Left forelimb (tissue), 1 donor: ENCODE measurements around the gene CAMK1G.

ENCODE experiments used
- DNase-seq: peaks from one replicate; pipeline ENCODE4 v3.0.0-alpha.2; 2018; ENCODE audit warnings: low spot score

Gene CAMK1G

DNA sequence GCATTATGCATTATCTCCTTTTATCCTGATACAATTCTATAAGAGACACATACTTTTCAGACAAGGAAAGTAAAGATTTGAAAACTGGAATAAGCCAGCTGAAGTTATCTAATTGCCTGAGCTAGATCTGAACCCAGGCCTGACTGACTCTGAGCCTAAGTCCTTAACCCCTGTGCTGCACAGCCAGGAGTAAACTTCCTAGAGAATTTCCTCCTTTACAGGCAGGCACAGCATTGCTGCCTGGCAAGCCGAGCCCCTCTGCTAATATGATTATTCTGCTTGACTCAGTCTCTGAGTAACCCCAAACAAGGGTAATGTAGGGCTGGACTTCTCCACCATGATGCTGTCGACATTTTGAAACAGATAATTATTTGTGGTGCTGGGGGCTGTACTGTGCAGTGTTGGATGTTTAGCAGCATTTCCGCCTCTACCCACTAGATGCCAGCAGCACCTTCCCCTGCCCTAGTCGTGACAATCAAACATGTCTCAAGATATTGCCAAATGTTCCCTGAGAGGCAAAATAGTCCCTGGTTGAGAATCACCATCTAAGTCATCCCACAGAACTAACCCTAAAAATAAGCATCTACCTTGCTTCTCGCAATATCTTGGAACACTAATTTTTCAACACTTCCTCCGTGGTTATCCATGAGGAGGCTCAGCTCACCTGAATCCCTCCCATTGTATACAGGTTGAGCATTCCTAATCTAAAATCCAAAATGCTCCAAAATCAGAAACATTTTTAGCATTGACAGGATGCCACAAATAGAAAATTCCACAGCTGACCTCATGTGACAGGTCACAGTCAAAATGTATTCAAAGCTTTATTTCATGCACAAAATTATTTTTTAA lies 18.5 kb downstream of the CAMK1G start:
- no peak for DNase-seq

DNA sequence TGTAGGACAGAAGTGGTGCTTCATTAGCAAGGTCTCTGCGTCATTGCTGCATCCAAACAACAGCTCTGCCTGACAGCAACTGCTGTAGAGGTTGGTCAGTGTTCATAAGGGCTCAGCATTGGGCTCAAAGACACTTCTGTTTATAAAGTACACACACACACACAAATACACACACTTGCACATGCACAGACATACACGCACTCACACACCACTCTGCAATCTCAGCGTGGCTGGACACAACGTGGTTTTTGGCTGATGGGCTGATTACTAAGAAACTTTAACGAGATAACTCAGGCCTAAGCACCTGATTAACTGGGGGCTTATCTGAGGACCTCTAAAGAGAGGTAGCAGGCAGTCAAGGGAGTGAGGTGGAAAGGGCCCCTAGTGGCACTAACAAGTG lies 20.4 kb downstream of the CAMK1G start:
- no peak for DNase-seq

DNA sequence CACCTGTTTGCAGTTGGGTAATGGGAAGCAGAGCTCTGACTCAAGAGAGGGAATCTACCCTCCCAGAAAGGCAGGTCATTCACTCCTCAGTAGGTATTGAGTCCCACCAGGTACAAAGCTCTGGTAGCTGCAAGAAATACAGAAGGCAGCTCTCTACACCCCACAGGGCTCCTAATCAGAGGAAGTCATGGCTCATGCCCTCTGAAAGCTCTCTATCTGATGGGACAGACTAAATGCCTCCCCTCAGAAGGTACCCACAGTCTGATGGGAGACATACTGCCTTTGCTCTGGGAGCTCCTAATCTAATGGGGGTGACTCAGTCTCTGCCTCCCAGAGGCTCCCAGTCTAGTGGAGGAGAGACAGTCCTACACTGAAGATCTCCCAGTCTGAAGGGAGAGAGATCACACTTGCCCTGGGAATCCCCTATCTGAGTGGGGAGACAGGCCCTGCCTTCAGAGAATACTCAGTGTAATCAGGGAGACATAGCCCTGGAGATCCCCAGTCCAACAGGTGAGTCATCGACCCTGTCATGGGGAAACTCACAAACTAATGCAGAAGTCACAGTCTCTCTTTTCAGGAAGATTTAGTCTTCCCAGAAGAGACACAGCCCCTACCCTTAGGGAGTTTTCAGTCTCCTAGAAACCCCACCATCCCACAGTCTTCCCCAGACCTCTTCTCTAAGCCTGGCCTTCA lies 23.7 kb downstream of the CAMK1G start:
- DNase-seq: no peak

DNA sequence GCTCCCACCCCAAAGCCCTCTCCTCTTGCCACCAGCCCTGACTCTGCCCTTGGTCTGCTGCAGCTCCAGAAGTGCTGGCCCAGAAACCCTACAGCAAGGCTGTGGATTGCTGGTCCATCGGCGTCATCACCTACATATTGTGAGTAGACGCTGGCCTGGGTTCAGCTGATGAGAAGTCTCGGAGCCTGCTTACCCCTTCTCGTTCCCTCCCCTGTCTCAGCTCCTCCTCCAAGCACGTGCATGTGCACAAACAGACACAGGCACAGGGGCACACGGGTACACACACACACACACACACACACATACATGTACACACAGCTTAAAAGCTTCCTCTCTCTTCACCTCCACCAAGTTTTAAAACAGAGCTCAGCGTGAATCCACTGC lies 24.3 kb downstream of the CAMK1G start:
- no peak for DNase-seq

DNA sequence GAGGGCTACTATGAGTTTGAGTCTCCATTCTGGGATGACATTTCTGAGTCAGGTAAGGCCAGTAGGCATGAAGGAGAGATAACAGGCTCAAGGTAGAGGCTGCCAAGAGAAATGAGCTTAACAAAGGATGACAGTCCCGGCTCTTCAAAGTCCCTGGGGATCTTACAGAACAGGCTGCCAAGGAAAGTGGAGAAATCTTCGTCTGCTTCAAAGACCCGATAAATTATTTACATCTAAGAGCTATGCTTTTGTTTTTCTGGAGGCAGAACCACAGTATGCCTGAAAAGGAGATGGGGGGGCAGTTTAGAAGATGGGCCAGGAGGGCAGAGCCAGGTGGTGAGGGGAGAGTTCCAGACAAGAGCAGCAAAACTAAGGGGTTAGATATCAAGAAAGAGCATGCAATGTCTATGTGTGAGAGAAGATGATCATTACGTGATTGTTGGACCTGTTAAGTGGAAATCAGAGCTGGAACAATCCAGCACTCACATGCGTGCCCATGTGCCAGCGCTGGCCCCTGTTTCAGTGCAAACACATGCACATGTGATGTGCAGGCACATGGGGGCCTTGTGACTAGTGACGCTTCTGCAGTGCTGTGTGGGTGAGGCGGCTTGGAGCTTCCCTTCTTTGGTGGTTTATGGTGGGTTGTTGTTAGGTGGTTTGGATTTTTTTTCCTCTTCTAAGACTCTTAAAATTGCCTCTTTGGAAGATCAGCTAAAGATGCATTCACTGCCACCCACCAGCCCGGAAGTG lies 25.7 kb downstream of the CAMK1G start:
- DNase-seq: no peak

DNA sequence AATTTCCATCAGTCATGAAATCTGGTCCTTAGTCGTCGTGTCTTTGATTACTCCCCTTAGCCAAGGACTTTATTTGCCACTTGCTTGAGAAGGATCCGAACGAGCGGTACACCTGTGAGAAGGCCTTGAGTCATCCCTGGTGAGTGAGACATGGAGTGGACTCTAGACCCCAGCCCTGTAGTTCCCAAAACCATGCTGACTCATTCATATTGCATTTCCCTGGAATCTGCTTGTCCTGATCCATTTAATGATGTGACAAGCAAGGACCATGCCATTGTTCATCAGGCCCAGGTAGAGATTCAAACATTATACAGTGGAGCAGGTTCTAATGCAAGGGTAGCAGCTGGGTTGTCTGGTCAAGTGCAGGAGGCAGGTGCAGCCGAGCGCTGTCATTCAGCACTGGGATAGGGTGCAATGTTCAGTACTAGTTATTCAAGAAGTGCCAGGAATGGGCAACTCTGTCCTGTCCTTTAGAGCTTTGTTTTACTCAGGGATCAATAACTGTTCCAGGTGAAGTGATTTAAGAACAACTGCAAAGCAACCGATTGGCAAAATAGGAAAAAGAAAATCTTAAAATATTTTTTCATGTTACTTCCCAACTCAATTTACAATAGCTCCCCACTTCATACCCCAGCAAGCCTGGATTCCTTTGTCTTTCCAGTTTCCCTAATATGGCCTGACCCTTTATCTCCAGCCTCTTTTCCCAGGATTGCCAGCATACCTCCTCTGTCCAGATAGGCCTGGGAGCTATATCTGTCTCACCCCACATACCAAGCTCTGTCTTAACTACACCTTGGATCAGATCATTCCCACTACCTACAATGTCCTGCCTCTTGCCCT lies 26.5 kb downstream of the CAMK1G start:
- DNase-seq: no peak

DNA sequence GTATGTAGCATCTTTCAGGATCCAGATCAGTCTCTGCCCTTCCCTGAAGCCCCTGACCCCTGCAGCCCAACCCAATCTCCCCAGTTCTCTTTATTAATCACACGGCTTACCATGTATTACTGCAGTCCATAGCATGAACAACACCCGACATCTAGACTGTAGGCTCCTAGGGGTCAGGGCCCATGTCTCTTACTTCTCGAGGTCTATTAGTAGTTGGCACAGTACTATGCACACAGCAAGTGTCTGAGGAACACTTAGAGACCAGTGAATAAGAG lies 27.1 kb downstream of the CAMK1G start:
- no peak for DNase-seq

DNA sequence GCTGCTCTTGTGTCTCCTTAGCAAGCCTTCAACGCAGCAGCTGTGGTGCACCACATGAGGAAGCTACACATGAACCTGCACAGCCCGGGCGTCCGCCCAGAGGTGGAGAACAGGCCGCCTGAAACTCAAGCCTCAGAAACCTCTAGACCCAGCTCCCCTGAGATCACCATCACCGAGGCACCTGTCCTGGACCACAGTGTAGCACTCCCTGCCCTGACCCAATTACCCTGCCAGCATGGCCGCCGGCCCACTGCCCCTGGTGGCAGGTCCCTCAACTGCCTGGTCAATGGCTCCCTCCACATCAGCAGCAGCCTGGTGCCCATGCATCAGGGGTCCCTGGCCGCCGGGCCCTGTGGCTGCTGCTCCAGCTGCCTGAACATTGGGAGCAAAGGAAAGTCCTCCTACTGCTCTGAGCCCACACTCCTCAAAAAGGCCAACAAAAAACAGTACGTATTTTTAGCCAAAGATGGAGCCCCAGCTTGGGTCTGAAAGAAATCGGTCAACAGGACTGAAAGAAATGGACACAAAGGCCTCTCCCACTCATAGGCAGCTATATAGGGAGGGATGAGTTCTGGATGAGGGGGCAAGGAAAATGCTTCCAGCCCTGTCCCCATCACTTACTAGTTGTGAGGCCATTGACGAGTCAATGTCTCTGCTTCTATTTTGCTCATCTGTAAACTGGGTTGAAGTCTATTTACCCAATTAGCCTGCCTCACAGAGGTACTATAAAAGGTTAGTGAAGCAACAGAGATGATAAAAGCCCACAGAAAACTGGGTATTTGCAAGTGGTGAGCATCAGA lies 28.5 kb downstream of the CAMK1G start:
- DNase-seq: no peak

DNA sequence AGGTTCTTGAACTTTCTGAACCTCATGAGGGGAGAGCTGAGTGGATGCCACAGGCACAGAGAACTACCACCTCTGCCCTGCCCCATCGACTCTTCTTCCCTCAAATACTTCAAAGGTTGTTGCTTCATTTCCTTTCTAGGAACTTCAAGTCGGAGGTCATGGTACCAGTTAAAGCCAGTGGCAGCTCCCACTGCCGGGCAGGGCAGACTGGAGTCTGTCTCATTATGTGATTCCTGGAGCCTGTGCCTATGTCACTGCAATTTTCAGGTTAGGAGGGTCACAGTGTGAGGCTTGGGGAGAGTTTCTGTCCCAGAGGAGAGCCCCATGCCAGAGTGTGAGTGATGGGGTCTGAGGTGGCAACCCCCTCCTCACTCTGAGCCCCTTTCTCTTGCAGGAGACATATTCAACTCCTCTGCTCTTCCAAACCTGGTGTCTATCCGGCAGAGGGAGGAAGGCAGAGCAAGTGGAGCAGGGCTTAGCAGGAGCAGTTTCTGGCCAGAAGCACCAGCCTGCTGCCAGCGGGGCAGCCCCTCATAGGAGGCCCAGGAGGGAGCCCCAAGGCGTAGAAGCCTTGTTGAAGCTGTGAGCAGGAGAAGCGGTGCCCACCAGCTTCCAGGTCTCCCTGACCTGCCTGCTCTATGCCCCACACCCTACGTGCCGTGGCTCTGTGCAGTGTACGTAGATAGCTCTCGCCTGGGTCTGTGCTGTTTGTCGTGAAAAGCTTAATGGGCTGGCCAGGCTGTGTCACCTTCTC lies 29.3 kb downstream of the CAMK1G start:
- no peak for DNase-seq

DNA sequence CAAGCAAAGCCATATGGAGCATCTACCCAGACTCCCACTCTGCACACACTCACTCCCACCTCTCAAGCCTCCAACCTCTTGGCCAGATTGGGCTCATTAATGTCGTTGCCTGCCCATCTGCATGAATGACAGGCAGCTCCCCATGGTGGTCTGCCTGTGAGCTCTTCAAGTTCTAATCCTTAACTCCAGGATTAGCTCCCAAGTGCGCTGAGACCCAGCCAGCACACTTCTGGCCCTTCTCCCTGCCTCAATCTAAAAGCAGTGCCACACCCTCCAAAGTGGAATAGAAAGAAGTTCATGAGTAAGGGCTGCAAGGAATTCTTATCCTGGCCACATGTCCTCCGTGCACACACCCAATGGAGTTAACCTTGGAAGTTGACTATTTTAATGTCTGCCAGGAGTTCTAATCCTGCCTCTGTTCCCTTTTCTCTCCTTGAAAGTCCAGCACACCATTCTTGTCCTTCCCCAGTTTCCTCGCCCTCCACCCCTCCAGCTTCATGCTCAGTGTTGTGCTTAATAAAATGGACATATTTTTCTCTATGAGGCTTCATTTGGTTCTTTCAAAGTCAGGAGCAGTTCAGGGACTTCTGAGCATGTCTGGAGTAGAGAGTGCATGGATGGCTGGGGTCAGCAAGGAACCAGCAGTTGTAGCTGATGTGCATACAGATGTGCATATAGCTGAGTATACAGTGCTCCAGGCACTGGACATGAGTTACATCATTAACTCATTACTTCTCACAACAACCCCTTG lies 30.1 kb downstream of the CAMK1G start:
- DNase-seq: no peak

DNA sequence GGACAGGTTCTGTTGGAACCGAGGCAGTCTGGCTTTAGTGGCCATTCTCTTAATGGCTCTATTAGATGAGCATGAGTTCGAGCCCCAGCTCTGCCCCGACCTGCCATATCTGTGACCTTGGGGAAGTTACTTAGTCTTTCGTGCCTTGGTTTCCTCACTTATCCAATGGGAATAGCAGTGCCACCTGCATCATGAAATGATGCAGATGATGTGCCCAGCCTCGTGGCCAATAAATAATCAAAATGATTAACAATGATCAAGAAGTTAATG lies 30.6 kb downstream of the CAMK1G start:
- DNase-seq: no peak

DNA sequence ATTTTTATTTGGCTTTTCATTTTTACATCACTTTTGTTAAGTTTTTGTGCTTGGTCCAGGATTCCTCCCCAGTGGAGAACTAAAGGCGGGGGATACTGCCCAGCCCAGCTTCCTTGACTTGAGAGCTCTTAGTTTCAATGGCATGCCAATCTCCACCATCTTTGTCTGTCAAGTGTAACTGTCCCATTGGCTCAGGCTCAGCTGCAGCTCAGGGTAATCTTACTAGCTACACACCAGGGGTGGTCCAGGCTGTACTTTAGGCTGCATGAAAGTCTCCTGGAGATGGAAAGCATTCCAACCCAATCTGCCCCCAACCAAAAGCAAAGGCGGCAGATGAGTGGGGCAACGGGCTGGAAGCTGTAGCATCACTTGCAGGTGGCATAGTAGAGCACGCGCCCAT lies 31.4 kb downstream of the CAMK1G start:
- no peak for DNase-seq

DNA sequence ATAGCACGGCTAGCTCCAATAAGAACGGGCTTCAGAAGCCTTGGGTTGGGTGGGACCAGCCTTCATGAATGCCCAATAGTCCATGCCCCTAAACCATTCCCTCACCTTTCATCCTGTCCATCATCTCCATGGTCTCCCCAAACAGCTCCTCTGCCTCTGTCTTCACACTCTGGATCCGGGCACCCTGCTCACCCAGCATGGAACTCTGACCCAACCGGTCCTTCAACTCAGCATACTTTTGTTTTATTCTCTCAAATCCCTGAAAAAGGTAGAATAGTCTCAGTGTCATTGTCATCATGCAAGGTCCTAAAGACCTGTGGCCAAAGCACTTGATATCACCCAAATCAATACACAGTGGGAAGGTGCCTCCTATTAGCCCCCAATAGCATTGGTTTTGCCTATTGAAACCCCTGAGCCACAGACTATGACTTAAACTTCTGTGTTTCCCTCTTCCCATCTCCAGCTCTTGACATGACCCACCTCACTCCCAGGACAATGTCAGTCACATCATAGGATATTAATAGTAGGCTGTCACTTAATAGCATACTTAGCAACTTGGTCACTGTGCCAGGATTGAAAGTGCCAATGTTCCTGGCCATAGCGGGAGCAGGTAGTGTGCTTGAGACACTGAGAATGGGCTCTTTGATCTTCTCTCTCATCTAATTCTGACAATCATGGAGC lies 33.0 kb downstream of the CAMK1G start:
- no peak for DNase-seq

DNA sequence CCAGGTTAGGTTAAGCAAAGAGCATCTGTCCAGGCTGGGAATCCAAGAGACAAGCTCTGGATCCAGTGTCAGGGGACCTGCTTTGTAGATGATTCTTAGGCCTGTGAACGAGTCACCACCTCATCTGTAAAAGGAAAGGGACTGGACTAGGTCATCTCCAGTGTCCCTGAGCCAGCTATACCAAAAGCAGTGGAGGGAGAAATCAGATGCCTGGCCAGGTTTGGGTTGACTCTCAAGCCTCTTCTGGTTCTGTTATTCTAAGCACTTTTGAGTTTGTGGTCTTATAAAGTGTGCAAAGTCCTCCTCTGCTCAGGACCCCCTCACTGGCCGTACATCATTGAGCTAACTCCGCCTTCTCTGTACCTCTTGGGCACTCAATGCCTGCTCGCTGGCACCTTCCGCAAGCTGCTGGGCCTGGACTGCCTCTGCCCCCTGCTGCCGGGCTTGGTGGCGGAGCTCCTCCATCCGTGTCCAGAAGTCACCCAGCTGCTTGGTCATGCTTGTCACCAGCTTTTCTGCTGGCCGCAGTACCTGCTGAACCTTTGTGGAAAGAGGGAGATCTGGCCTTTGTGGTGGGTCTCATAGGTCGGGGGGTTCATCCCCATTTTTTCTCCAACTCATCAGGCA lies 33.6 kb downstream of the CAMK1G start:
- DNase-seq: no peak

DNA sequence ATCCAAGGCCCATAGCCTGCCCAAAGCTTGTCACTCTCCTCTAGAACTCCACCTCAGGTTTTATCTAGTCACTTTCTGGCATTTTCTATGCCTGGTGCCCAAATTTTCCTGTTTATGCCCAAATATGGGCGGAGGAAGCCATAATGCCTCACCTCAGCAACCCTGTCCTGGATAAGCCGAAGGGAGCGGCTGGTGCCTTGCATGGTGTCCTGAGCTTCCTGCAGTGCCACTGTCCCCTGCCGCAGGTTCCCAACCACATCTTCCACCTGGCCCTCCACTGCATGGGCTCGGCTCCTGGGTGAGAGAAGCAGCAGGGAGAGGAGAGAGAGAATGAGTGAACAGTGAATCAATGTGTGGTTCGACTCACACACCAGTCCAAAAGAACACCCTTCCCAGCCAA lies 34.2 kb downstream of the CAMK1G start:
- no peak for DNase-seq

DNA sequence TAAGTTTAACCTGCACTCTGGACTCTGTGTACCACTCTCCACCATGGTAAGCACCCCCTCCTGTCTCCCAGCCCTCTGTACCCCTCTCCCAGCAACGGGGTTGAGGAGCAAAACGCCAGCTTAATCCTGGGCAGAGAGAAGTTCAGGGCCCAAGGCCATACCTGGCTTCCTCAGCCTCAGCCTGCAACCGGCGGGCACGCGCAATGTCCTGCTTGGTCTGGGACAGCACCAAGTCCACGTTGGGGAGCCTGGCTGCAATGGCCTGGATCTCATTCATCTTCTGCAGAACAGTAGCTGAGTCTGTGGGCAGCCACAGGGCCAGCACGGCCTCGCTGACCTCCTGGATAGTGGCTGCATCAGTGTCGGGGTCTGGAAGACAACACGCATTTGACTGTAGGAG lies 34.8 kb downstream of the CAMK1G start:
- DNase-seq: no peak

DNA sequence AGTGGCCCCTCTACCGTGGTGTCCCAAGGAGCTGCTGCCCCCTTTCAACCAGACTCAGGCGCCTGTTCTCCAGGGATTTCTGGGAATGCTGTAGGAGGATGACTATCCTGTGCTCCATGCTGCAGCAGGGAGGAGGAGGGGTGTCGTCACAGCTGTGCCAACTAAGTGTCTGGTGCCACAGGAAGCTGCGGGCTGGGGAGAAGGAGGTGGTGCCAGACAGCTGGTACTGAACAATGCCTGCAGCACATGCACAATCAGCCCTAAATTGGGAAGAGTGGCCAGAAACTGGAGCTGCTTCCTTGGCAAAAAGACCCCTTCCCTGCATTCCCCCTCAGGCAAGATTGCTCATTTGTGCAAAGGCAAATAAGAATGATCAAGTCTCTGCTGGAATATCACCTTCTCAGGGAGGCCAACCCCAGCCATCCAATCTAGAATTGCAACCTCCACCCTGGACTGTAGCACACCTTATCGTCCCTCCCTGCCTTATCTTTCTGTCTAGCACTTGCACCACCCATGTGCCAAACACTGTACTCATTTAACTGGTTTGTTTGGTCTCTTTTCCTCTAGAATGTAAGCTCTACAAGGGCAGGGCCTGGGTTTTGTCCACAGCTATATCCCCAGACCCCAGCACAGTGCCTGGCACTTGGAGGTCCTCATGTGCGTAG lies 35.4 kb downstream of the CAMK1G start:
- no peak for DNase-seq

DNA sequence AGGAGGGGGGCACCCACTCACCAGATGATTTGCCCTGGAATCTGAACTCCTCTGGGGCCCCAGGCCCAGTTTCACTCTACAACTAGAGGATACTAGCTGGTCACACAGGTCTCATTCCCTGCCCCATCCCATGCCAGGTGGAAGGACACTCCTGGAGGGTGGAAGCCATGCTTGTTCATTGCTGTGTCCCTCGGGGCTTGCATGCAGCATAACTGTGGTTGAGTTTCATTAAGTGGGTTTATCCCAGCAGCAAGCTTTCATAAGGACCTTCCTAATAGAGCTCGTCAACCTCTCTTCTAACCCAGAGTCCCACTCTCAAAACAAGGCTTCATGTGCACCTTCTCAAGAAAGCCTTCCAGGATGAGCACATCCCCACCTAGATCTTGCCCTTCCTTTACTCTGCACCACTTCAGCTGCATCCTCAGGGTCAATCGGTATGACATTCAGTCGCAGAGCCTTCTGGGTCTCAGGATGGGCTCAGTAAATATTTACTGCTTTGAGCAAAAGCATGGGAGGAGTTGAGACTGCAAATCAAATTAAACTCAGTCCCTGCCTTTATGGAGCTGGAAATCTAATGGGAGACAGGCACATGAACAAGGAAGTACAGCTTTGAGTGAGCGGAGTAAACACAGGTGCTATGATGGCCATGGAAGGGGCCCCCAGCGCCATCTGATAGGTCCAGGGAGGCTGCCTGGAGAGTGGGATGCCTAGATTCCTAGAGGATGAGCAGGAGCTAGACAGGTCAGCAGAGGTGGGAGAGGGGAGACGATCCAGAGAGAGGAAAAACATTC lies 36.4 kb downstream of the CAMK1G start:
- no peak for DNase-seq
